GM23338 (cell line): Measurements from ENCODE around the gene BMPR1B. TPM values are rescaled to one million over a fixed set of nuclear protein-coding genes. Genes with fewer than 3 reads are reported as not detected.

ENCODE experiments used
- ATAC-seq: fragments of 200-7000 bp; cut with Tn5 transposase; 3 replicates; pipeline ENCODE4 v1.9.1; 2020
- DNase-seq: peaks from one replicate; pipeline ENCODE4 v3.0.0-alpha.2; 2015; ENCODE audit warnings: low spot score
- H2AFZ ChIP-seq: fragments of 200-600 bp; sonication (generic); 2 replicates; pipeline ENCODE4 v1.8.0; 2016; ENCODE audit warnings: antibody characterized with exemption, mild to moderate bottlenecking, moderate library complexity
- H3F3A ChIP-seq: fragments of 200-600 bp; sonication (generic); replicated peaks from 2 replicates; pipeline ENCODE4 v1.8.0; 2017; ENCODE audit warnings: antibody characterized with exemption, mixed run types, low read depth
- H3K27ac ChIP-seq: fragments of 200-600 bp; sonication (generic); 2 replicates; pipeline ENCODE4 v1.6.1; 2016; ENCODE audit warnings: low read depth
- H3K27me3 ChIP-seq: fragments of 200-600 bp; sonication (generic); 2 replicates; pipeline ENCODE4 v1.8.0; 2016; ENCODE audit warnings: mild to moderate bottlenecking, mixed run types, moderate library complexity; ENCODE audit not compliant: insufficient read depth
- H3K36me3 ChIP-seq: fragments of 200-600 bp; sonication (generic); 2 replicates; pipeline ENCODE4 v1.8.0; 2016; ENCODE audit warnings: mild to moderate bottlenecking; ENCODE audit not compliant: insufficient read depth
- H3K4me1 ChIP-seq: fragments of 200-600 bp; sonication (generic); 2 replicates; pipeline ENCODE4 v1.8.0; 2016; ENCODE audit warnings: mild to moderate bottlenecking, moderate library complexity; ENCODE audit not compliant: insufficient read depth
- H3K4me2 ChIP-seq: fragments of 200-600 bp; sonication (generic); 2 replicates; pipeline ENCODE4 v1.7.1; 2017; ENCODE audit warnings: mixed run types
- H3K4me3 ChIP-seq: fragments of 200-600 bp; sonication (generic); 2 replicates; pipeline ENCODE4 v1.6.1; 2016; ENCODE audit warnings: mixed run types
- H3K79me2 ChIP-seq: fragments of 200-600 bp; sonication (generic); replicated peaks from 2 replicates; pipeline ENCODE4 v1.8.0; 2017; ENCODE audit warnings: mild to moderate bottlenecking; ENCODE audit not compliant: insufficient read depth
- H3K9me2 ChIP-seq: fragments of 200-600 bp; sonication (generic); 2 replicates; pipeline ENCODE4 v1.8.0; 2017; ENCODE audit not compliant: insufficient read depth
- H4K20me1 ChIP-seq: fragments of 200-600 bp; sonication (generic); replicated peaks from 2 replicates; pipeline ENCODE4 v1.8.0; 2017; ENCODE audit warnings: mild to moderate bottlenecking; ENCODE audit not compliant: insufficient read depth
- H3K27ac Mint-ChIP-seq: 2 replicates; pipeline ENCODE4 v1.8.0; 2020; ENCODE audit warnings: inconsistent platforms, mild to moderate bottlenecking, moderate library complexity, mixed read lengths
- H3K27me3 Mint-ChIP-seq: 3 replicates; pipeline ENCODE4 v1.8.0; 2022; ENCODE audit warnings: low read depth, mild to moderate bottlenecking, moderate library complexity, mixed read lengths, inconsistent platforms; ENCODE audit not compliant: insufficient read depth, poor library complexity
- H3K36me3 Mint-ChIP-seq: 3 replicates; pipeline ENCODE4 v1.8.0; 2021; ENCODE audit warnings: low read depth, mild to moderate bottlenecking, inconsistent platforms, moderate library complexity, mixed read lengths
- H3K4me1 Mint-ChIP-seq: 3 replicates; pipeline ENCODE4 v1.8.0; 2020; ENCODE audit warnings: mild to moderate bottlenecking, inconsistent platforms, mixed read lengths
- H3K4me3 Mint-ChIP-seq: 3 replicates; pipeline ENCODE4 v1.8.0; 2021; ENCODE audit warnings: moderate library complexity, mild to moderate bottlenecking, inconsistent platforms, mixed read lengths
- H3K9me3 Mint-ChIP-seq: 3 replicates; pipeline ENCODE4 v1.8.0; 2020; ENCODE audit warnings: moderate library complexity, mild to moderate bottlenecking, inconsistent platforms, mixed read lengths
- CREB1 ChIP-seq: fragments of 250-450 bp; sonication (Bioruptor Pico); IDR thresholded peaks from 2 replicates; pipeline ENCODE4 v1.5.0; 2020; ENCODE audit warnings: low read depth, mild to moderate bottlenecking, moderate library complexity
- CTCF ChIP-seq, 2 experiments: fragments of 200-600 bp in 1 of 2; sonication (generic) in 1 of 2; conservative IDR thresholded peaks; 2 replicates each; pipeline versions ENCODE4 v1.5.1 to v1.6.1; 2016 to 2017; ENCODE audit warnings: antibody characterized with exemption in 2 of 2, low read depth in 2 of 2, mild to moderate bottlenecking in 2 of 2, moderate library complexity in 1 of 2
- EZH2phosphoT487 ChIP-seq: fragments of 200-600 bp; sonication (generic); IDR thresholded peaks from one replicate; pipeline ENCODE4 v1.8.1; 2018; ENCODE audit warnings: antibody characterized with exemption; ENCODE audit not compliant: unreplicated experiment
- NANOG ChIP-seq: IDR thresholded peaks from 2 replicates; pipeline ENCODE4 v1.6.1; 2016; ENCODE audit warnings: antibody characterized with exemption, borderline replicate concordance
- REST ChIP-seq: IDR thresholded peaks from one replicate; pipeline ENCODE4 v1.6.1; 2018; ENCODE audit warnings: antibody characterized with exemption; ENCODE audit not compliant: unreplicated experiment
- ZNF331 ChIP-seq: fragments of 250-450 bp; sonication (Bioruptor Pico); IDR thresholded peaks from 2 replicates; pipeline ENCODE4 v1.5.0; 2020; ENCODE audit warnings: low read depth, mild to moderate bottlenecking, moderate library complexity
- polyA plus RNA-seq: library from polyadenylated mRNA; unstranded; fragments of >200 nt; fragmentation: Nextera tagmentation; extraction: Ambion mirVana; gene quantifications from 2 replicates; pipeline ENCODE4 v1.2.1, GENCODE V29; 2016
- total RNA-seq: library from RNA; depleted of rRNA; stranded (reverse); fragments of >200 nt; shearing (Covaris generic); gene quantifications from 2 replicates; pipeline ENCODE4 v1.2.3, GENCODE V29; 2014

BMPR1B gene
- total and polyA plus RNA-seq, 2 experiments from 2014 or later = 0.48 to 1.0 TPM

- peaks cover 5% of the 10 kb centered on the region for H3K27me3 Mint-ChIP-seq
- H3K9me3 Mint-ChIP-seq = no peaks in the 10 kb centered on the region
- DNase-seq (no peak), ATAC-seq (no peak)
- H3K36me3 Mint-ChIP-seq = no peaks in the 10 kb centered on the region
- TF ChIP-seq REST (no peak), NANOG (no peak)
- no peak overlapping the region for H2AFZ ChIP-seq
- no peaks in the 10 kb centered on the region for H3K27me3 ChIP-seq
- H3K27ac ChIP-seq = no peak overlapping the region
- no peak overlapping the region for H3K4me3 Mint-ChIP-seq
- no peaks in the 10 kb centered on the region for H3K9me2 ChIP-seq
- H3K79me2 ChIP-seq = no peaks in the 10 kb centered on the region
- H3K4me1 Mint-ChIP-seq = peaks cover under 1% of the 10 kb centered on the region; the same call in 2 of the 3 replicates
- H3K27ac Mint-ChIP-seq = no peak overlapping the region
- H3K4me3 ChIP-seq = no peak overlapping the region
- no peaks in the 10 kb centered on the region for H4K20me1 ChIP-seq
- H3K4me2 ChIP-seq = no peak overlapping the region
- H3F3A ChIP-seq = no peaks in the 10 kb centered on the region
- H3K4me1 ChIP-seq = no peaks in the 10 kb centered on the region
- H3K36me3 ChIP-seq = no peaks in the 10 kb centered on the region
Measured at GRCh38 chr4:94766856-94767255, 9.1 kb downstream of the BMPR1B start.

- Histone ChIP-seq H2AFZ (no peak overlapping the region), H3K27ac (no peak overlapping the region), H3K9me2 (no peaks in the 10 kb centered on the region), H3K36me3 (no peaks in the 10 kb centered on the region), H3K27me3 (no peaks in the 10 kb centered on the region), H3K4me3 (no peak overlapping the region), H4K20me1 (no peaks in the 10 kb centered on the region), H3K4me1 (no peaks in the 10 kb centered on the region), H3K4me2 (no peak overlapping the region), H3K79me2 (no peaks in the 10 kb centered on the region), H3F3A (no peaks in the 10 kb centered on the region)
- H3K27me3 Mint-ChIP-seq = peaks cover 2% of the 10 kb centered on the region
- DNase-seq (no peak), ATAC-seq (no peak)
- no peaks in the 10 kb centered on the region for H3K9me3 Mint-ChIP-seq
- no peaks in the 10 kb centered on the region for H3K4me1 Mint-ChIP-seq
- H3K4me3 Mint-ChIP-seq = no peak overlapping the region
- H3K36me3 Mint-ChIP-seq = no peaks in the 10 kb centered on the region
- H3K27ac Mint-ChIP-seq = no peak overlapping the region
- TF ChIP-seq EZH2phosphoT487 (no peak), NANOG (no peak), CREB1 (CRISPR knock-in tag) (no peak), REST (no peak), CTCF (conservative IDR thresholded peaks at IDR 0.05; ENCODE audit: low read depth in 2 of 2) (no peak), ZNF331 (no peak)
Measured at GRCh38 chr4:94767446-94767845, 9.7 kb downstream of the BMPR1B start.
